GM18526 (cell line): ENCODE measurements around the gene NHSL2.

Experiments used
- POLR2A ChIP-seq: IDR thresholded peaks from 3 replicates; pipeline ENCODE4 v1.6.1; 2011; ENCODE audit not compliant: insufficient read length; ENCODE audit errors: extremely low read depth

The NHSL2 gene

DNA sequence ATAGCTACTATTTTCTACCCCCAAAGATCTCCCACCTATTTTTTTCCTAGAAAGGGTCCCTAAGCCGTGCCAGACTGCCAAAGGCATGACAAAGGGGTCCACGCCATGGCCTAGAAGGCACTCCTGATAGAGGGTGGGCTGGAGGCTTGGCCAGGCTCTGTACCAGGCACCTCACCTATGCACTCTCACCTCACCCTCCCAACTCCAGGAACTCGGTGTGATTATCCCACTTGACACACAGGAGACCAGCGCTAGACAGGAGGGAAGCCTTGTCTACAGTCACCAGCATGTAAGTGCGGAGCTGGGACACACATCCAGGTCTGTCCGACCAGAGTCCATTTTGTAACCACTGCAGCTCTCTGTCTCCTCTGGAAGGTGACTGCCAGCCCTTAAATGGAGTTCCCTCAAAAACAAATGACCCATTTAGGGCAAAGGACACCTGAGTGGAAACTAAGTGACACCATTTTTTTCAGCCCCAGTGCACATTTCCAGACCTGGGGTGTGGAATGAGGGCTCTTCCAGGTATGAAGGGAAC lies 114.7 kb downstream of the NHSL2 start:
- TF ChIP-seq POLR2A = no peak

DNA sequence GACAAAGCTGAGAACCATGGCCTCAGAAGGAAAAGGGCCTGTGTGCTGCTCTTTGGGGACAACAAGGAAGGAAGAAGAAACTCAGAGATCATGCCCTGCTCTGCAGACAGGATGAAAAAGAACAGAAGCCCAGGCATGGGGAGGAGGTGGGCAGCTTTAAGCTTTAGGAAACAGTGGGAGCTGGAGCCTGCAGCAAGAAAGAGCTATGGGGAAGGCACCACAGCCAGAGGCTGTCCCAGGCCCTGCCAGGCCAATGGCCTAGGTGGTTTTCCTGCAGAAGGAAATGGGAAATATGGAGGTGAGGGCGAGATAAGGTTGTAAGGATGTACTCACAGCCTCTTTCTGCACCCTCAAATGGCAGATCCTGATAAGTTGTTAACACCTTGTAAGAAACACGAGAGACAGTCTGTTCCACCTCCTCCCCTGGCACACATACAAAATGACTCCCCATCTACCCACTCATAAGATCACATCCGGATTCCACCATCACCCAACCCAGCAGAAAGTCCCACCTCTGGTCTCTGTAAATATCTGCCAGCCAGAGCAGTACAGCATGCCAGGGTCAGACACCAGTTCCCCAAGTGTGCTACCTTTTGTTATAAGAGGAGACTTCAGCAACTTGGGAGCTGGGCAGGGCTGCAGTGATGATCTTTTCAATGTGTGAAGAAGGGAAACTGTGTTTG lies 115.8 kb downstream of the NHSL2 start:
- no peak for TF ChIP-seq POLR2A

DNA sequence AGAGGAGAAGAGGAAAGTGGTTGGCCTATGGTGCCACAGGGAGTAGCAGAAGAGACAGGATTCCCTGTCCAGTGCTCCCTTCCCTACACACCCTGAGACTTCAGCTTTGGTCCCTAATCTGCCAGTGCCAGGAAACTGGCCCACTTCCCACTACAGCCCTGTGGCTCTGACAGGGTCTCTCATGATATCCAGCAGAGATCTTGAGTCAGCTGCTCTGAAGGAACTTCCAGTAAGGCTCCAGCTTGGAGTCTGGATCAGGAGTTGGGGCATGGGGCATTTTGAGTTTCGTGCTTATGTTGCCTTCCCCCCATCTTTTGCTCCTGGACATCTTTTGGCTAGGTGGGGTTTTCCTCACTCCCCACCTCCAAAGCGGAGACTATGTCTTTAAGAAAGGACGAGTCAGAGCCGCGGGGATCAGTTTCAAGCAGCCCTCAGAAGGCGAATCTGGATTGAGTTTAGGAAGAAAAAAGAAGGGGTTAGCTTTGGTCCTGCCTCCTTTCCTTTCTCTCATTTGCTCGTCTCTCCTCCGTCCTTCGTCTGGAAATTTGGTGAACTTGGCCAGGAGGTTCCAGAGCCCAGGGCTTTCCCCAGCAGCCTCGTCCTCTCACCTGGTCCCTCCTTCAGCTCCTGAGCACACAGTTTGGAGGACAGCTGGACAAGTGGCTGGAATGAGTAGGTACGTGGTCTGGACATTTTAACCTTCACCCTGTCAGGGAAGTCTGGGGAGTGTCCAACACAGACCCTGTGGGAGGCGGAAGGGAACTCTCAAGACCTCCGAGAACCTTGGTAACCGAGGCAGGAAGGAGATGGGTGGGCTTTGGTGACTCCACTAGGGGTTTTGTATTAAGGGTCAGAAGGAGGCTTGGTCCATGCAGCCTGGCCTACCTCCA lies 116.6 kb downstream of the NHSL2 start:
- TF ChIP-seq POLR2A = no peak

DNA sequence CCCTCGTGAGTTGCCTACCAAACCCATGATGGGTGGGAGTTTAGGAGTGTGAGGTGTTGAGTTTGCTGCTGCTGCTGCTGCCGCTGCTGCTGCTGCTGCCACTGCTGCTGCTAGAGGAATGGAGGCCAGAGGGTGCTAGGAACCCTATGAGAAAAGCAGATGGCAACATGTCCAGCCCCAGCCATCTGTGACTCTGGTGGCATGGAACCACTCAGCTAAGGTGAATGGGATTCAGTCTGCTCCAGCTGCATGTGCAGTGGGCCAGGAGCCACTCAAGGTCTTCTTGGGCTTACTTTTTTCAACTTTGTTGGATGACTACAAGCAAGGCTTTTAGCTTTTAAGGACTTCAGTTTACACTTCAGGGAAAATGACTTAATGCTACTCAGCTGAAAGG lies 117.3 kb downstream of the NHSL2 start:
- no peak for TF ChIP-seq POLR2A

DNA sequence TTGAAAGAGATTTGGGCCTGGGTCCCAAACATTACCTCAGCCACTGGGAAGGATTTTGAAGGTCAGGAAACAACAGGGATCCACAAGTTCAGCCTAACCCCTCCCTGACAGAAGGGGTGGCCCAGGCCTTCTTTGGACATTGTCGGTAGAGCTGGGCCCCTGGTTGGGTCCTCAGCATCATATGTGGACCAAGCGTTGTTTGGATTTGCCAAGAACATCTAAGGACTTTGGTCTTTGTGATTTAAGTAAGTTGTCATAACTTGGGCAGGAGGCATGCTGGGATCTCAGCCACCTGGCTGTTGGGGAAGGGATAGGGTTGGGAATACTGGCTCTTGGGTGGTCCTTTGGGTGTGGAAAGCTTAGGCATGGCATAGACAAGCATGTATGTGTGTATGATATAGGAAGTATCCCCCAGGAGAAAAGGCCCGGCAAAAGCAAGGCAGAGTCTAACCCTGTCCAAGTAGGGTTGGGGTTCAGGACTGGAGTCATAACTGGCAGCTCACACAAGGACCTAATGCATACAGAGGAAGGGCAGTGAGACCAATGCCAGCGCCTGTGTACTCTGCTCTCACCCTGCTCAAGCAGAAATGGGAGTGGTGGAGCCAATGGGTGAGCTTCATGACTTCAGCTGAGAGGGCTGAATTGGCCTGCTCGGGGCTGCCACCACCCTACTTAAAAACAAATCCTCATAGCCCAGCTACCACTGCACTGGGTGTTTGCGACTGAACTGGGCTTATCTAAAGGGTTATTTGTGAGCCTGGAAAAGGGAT lies 118.2 kb downstream of the NHSL2 start:
- no peak for TF ChIP-seq POLR2A

DNA sequence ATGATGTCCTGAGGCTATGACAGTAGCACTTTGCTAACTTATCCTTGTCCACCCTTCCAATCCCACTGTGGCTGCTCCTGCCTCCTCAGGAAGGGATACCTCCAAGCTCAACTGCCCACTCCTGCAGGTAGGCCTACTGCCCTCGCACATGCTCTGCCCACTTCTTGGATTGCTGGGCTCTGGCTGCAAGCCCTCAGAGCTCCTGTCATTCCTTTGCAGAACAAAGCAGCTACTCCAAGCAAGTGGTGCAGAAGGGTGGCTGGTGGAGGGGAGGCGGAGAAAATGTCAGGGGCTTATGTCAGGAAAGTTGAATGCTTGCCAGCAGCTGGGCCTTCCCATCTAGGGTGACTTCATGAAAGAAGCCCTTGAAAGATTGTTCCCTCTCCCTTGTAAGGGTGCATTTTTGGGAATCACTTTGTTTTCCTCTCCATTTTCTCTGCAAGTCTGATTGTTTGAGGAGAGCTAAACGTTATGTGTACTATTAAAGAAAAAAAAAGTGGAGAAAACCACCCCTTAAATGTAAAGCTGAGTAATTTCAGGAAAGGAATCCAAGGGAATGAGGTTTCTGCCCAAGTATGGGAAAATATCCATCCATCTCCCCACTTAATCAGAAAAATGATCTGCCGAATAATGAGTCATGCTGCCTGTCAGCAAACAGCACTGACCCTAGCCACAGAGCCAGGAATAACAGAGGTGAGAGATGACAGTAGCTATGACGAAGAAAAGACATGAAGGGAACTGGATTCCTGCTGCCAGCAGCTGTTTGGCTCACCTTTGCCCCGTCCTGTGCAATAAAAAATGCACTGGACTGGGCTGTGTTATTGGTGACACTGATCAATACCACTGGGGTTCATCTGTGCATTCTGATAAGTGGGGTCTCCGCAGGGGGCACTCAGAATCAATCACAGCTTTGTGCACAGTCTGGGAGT lies 119.1 kb downstream of the NHSL2 start:
- TF ChIP-seq POLR2A = no peak

DNA sequence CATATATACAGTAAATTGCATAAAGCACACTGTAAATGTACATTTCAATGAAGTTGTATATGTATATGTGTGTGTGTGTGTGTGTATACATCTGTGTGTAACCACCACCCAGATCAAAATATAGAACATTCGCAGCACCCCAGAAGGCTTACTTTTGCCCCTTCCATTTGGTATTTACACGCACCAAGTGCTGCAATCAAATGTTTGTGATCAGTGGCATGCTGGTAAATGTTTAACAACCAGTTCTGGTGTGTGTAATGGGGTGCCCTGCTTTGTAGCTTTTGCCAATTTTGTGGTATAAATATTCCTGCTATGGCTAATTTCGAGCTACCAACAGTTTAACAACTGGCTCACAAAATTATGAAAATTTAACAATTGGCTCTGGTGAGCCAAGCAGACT lies 119.8 kb downstream of the NHSL2 start:
- no peak for TF ChIP-seq POLR2A

DNA sequence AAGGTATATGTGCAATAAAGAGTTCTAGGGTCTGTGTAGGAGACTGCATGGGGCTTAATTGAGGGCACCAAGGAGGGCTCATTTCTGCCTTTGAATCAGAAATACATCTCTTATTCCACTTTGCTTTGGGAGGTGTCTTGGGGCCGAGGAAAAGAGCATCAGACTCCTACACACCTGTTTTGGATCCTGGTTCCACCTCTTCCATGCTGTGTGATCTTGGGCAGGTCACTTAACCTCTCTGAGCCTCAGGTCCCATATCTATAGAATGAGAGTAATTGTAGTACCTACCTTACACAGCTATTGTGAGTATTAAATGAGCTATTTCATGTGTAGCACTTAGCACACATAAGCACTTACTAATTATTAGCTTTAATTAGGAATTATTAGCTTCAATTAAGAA lies 120.5 kb downstream of the NHSL2 start:
- no peak for TF ChIP-seq POLR2A

DNA sequence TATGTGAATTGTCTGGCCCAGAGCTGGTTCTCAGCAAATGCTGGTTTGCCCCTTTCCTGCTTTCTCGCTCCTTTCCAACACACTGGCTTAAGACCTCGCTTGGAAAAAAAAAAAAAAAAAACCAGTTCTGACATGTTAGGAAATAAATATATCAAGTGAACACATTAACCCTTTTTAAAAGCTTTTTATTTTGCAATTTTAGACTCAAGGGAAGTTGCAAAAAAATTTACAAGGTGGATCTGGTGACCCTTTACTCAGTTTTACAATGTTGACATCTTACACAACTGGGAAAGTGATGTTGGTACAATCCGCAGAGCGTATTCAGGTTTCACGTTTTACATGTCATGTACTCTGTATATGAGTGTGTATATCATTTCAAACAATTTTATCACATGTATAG lies 121.0 kb downstream of the NHSL2 start:
- TF ChIP-seq POLR2A = no peak

DNA sequence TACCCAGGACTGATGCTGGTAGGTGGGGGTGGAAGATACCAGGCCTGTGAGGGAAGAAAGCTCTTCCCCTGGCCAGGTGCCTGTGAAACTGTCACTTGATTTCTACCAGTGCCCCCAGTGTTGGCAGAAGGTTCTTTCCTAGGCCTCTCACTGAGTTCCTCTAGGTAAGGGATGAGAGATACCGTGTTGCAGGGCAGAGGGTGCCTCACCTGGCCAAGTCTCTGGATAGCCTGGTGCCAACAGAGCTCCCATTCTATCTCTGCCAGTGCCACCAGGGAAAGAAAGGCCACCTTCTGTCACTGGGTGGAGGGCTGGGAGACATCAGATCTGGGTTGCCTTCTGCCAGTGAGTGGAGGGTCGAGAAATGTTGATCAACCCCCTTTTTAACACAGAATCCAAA lies 127.0 kb downstream of the NHSL2 start:
- no peak for TF ChIP-seq POLR2A

DNA sequence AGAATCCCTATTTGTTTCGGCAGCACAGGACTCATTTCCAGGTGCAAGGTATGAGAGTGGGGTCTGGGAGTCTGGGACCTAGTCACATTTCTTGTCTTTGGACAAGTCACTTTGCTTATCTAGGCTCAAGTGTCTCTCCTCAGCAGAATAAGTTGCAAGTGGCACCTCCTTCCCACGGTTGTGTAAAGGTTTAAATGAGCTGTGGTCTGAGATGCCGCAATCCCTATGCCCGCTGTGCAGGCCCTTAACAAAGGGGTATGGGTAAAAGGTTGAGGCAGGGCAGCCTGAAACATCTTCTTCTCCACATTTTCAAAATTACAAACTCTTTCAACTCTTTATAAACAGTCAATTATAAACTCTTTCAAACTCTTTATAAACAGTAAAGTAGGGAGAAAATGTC lies 127.4 kb downstream of the NHSL2 start:
- TF ChIP-seq POLR2A = no peak

DNA sequence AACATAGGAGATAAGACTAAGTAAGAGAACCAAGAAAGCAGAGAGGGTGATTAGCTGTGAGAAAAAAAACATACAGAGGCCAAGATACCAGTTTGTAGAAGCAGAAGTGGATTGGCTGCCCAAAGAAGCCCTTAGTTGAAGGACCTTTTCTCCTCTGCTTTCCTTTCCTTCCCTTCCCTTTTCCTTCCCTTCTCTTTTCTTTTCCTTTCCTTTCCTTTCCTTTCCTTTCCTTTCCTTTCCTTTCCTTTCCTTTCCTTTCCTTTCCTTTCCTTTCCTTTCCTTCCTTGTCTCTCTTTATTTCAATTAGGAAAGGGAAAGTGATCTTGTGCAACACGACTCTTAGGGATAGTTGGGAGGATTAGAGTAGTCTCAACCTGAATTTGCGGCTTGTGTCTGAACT lies 128.2 kb downstream of the NHSL2 start:
- TF ChIP-seq POLR2A = no peak

DNA sequence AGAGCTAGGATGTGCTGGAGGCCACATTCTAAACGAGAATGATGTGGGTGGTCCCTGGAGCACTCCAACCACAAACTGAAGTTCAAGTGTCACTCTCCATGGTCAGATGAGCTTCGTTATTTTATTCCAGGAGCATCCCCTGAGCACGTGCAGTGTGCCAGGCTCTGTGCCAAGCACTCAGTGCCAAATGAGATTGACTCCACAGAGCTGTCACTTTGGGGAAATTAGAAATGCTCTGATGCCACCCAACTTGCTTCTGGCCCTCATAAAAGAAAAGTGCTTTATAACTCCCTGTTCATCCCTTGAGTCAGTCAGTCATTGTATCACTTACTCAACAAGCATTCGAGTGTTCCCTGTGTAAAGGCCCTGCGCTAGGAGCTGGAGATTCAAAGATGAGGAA lies 129.9 kb downstream of the NHSL2 start:
- TF ChIP-seq POLR2A = no peak

DNA sequence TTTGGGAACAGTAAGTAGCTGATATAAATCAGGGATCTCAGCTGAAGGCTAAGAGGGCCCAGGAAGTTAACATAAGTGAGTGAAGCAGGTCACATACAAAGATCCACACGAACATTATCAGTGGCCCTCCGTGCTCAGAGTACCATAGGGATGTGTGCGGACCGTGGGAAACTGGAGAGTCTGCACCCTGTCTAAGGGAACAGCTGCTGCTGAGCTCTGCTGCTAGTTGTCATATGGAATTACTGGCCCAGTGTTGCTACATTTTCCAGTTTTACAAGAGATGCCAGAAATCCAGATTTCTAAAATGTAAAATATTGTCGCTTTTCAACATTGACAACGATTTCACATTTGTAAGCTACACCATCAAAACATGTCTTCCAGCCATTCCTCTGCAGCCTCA lies 130.5 kb downstream of the NHSL2 start:
- TF ChIP-seq POLR2A = no peak

DNA sequence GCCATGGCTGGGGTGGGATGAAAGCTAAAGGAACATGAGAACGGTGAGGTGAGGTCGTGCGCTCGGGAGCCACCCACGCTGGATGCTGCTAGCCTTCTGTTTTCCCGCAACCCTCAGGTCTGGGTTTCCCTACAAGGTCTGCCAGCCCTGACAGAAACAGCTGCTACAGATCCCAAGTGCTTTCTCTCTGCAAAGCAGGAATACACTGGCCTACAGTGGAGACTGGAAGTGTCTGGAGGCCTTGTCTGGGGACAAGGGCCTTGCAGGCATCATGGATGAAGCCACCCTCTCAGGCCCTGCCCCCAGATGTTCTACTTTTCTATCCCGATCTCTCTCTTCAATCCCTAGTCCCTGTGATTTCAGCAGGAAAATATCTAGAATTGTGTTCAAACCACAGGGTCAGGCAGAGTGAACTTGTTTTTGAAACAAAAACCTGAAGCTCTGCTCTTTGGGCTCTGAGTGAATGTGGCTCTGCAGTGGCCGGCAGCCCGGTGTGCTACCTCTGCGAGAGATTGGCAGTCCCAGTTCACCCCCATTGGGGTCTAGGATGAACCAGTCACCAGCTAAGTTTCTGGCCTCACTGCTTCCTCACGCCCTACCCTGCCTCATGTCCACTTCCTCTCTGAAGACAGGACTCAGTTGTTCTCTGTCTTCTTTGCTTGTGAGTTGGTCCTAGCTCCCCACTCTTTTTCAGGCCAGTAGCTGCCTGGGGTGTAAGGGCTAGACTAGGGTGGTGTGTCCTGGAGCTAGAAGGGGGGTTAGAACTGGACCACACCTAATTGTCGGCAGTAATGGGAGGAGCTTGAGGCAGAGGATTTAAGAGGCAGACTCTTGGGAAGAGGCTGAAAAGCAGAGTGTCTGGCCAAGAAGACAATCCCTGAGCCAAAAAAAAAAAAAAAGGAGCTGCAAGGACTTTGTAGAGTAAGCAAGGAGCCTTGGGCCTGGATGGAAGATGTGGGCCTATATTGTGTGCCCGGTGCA lies 131.5 kb downstream of the NHSL2 start:
- TF ChIP-seq POLR2A = no peak
